Panc1 (cell line): ENCODE measurements around the gene TEX261. TPM values are rescaled to one million over a fixed set of nuclear protein-coding genes. Genes with fewer than 3 reads are reported as not detected.

Experiments used
- ATAC-seq: fragments of 200-7000 bp; cut with Tn5 transposase; 2 replicates; pipeline ENCODE4 v1.9.1; 2020; ENCODE audit warnings: mild to moderate bottlenecking, moderate library complexity
- BruUV-seq: library from RNA; stranded (reverse); fragments of 400-500 nt; replicated peaks from 2 replicates; lab custom pipeline; 2021; lab: Mats Ljungman, UMichigan
- CTCF ChIA-PET: fragments of 300-600 bp; sonication (Branson Sonifier 250); formaldehyde crosslinking; loops from one replicate; lab custom pipeline; 2022; ENCODE audit warnings: antibody characterized with exemption; lab: Charles Lee
- POLR2A ChIA-PET: fragments of 300-600 bp; sonication (Branson Sonifier 250); formaldehyde crosslinking; loops from one replicate; lab custom pipeline; 2022; ENCODE audit warnings: antibody characterized with exemption; lab: Charles Lee
- DNase-seq: peaks from one replicate; pipeline ENCODE4 v3.0.0-alpha.2; 2010; ENCODE audit warnings: low read depth, low spot score
- H3K27ac ChIP-seq: 2 replicates; pipeline ENCODE4 v1.5.1; 2011; ENCODE audit warnings: mild to moderate bottlenecking, low read length, inconsistent platforms
- H3K27me3 ChIP-seq: fragments of 200-500 bp; sonication (Bioruptor generic); 2 replicates; pipeline ENCODE4 v1.6.0; 2014; ENCODE audit warnings: low read length, inconsistent platforms; ENCODE audit not compliant: control insufficient read depth, insufficient read depth
- H3K36me3 ChIP-seq: fragments of 200-500 bp; sonication (Bioruptor generic); 2 replicates; pipeline ENCODE4 v1.5.1; 2014; ENCODE audit warnings: inconsistent platforms, mild to moderate bottlenecking, low read length, moderate library complexity; ENCODE audit not compliant: control insufficient read depth, insufficient read depth
- H3K4me1 ChIP-seq: 2 replicates; pipeline ENCODE4 v1.5.1; 2011; ENCODE audit warnings: inconsistent platforms, mild to moderate bottlenecking, low read length, moderate library complexity; ENCODE audit not compliant: control insufficient read depth, insufficient read depth
- H3K4me3 ChIP-seq, 2 experiments: 2 replicates each; pipeline ENCODE4 v1.5.1; 2011 to 2012; ENCODE audit warnings: low read depth in 2 of 2, low read length in 2 of 2, mild to moderate bottlenecking in 2 of 2, inconsistent platforms in 1 of 2, moderate library complexity in 1 of 2
- H3K9me3 ChIP-seq: fragments of 200-500 bp; sonication (Bioruptor generic); 2 replicates; pipeline ENCODE4 v1.5.1; 2014; ENCODE audit warnings: low read depth, mild to moderate bottlenecking, inconsistent platforms, low read length, moderate library complexity; ENCODE audit not compliant: control insufficient read depth, insufficient read depth
- POLR2AphosphoS5 ChIP-seq: IDR thresholded peaks from 2 replicates; pipeline ENCODE4 v1.6.1; 2012; ENCODE audit warnings: mild to moderate bottlenecking, low read depth, low read length, moderate library complexity
- SIN3A ChIP-seq: IDR thresholded peaks from 2 replicates; pipeline ENCODE4 v1.6.1; 2012; ENCODE audit warnings: low read depth, mild to moderate bottlenecking, low read length, moderate library complexity, borderline replicate concordance; ENCODE audit not compliant: insufficient read depth
- TCF7L2 ChIP-seq: IDR thresholded peaks from 2 replicates; pipeline ENCODE4 v1.6.1; 2011; ENCODE audit warnings: mild to moderate bottlenecking, low read depth, low read length, inconsistent platforms
- in situ Hi-C: cut with HindIII; loops from 2 replicates; pipeline ENCODE4 v1.10.0; 2016; ENCODE audit warnings: low sequenced_read_pairs, low pct_unique_long_range_greater_than_20kb
- intact Hi-C: fragments of 100-400 bp; cut with micrococcal nuclease; formaldehyde crosslinking; loops from one replicate; pipeline ENCODE4 v1.10.0; 2022; ENCODE audit not compliant: unreplicated experiment
- total RNA-seq: library from RNA; stranded (reverse); gene quantifications from one replicate; pipeline ENCODE4 v1.2.1, GENCODE V29; 2021; ENCODE audit not compliant: unreplicated experiment
- TF ChIP-seq, protein P1 (sequence below): fragments of 450-650 bp; IDR thresholded peaks from 2 replicates; pipeline ENCODE4 v1.5.1; 2017; ENCODE audit warnings: mild to moderate bottlenecking
- TF ChIP-seq, protein P2 (sequence below), 2 experiments: IDR thresholded peaks; 2 replicates each; pipeline ENCODE4 v1.6.1; 2011 to 2012; ENCODE audit warnings: low read depth in 2 of 2, control low read depth in 1 of 2, low read length in 1 of 2, mild to moderate bottlenecking in 1 of 2, moderate library complexity in 1 of 2; ENCODE audit not compliant: insufficient read depth in 1 of 2

Gene TEX261
- total RNA-seq, 1 experiment from 2014 or later: 64.9 TPM

DNA sequence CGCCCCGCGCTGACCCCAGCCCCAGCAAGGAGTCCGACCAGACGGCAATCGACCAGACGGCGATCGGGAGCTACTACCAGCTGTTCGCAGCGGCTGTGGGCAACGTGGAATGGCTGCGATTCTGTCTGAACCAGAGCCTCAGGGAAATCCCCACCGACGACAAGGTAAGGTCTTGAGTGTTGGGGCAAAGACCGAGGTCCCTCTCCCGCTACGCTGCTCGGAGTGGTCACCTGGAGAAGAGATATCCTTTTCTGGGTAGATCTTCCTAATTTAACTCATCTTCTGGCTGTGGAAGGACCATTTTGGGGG is 15.5 kb downstream of the TEX261 start:
- ATAC-seq: no peak
- H3K27ac ChIP-seq: no peak overlapping the region
- POLR2A ChIA-PET: no interaction called here

DNA sequence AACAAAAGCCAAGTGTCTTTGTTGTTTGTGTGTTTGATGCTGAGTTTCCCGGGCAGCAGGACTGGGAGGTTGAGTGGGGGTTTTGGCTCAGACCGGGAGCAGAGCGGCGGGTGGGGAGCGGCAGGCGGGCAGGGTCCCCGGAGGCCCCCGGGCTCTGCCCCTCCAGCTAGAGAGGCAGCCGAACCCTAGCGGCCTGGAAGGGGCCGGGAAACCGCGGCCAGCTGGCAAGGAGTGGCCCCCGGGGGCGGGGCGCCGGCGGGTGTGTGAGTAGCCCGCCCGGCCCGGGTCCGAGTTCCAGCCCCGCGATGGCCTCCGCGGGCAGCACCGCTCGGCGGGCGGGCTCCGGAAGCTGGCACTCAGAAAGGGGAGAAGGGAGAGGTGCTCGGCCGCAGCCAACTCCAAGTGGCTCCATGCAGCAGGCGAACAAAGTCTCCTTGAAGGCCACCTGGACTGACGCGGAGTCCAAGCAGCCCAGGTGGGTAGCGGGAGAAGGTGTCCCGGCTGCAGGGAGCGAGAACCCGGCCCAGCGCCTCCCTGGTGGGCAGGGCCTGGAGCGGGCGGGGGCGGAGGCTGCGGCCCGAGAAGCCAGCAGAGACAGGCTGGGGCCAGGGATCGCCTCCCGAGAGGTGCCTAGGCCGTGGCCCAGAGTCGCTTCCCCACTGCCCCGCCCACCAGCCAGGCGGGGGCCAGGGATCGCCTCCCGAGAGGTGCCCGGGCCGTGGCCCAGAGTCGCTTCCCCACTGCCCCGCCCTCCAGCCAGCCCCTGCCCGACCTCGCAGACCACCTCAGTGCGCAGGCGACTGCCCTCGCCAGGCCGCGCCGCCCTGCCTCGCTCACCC is 16.1 kb downstream of the TEX261 start, which contains the start of gene ANKRD53:
TSS of gene ANKRD53 (plus strand) at position 290 of the 839 bp plus-strand sequence. CDS start at position 306, 16 bp downstream.
- ATAC-seq: peak; percentile 62
- intact Hi-C loops (no loop called here), in situ Hi-C loops (no loop called here)
- DNase-seq: no peak
- POLR2A ChIA-PET: no interaction called here
- Histone ChIP-seq H3K36me3 (no peaks in the 10 kb centered on the region), H3K4me1 (peaks cover 5% of the 10 kb centered on the region), H3K4me3 (peak within 1 kb of the TSS; percentile 26 to 47), H3K27me3 (peaks cover 5% of the 10 kb centered on the region; the same call in 1 of the 2 replicates), H3K27ac (no peak within 1 kb of the TSS), H3K9me3 (no peaks in the 10 kb centered on the region)
- no TSS peak for BruUV-seq
- TF ChIP-seq TCF7L2: no peak
- TF ChIP-seq, protein P1, sequence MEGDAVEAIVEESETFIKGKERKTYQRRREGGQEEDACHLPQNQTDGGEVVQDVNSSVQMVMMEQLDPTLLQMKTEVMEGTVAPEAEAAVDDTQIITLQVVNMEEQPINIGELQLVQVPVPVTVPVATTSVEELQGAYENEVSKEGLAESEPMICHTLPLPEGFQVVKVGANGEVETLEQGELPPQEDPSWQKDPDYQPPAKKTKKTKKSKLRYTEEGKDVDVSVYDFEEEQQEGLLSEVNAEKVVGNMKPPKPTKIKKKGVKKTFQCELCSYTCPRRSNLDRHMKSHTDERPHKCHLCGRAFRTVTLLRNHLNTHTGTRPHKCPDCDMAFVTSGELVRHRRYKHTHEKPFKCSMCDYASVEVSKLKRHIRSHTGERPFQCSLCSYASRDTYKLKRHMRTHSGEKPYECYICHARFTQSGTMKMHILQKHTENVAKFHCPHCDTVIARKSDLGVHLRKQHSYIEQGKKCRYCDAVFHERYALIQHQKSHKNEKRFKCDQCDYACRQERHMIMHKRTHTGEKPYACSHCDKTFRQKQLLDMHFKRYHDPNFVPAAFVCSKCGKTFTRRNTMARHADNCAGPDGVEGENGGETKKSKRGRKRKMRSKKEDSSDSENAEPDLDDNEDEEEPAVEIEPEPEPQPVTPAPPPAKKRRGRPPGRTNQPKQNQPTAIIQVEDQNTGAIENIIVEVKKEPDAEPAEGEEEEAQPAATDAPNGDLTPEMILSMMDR: no peak
- TF ChIP-seq SIN3A: no peak
- TF ChIP-seq POLR2AphosphoS5: no peak
- TF ChIP-seq, protein P2, sequence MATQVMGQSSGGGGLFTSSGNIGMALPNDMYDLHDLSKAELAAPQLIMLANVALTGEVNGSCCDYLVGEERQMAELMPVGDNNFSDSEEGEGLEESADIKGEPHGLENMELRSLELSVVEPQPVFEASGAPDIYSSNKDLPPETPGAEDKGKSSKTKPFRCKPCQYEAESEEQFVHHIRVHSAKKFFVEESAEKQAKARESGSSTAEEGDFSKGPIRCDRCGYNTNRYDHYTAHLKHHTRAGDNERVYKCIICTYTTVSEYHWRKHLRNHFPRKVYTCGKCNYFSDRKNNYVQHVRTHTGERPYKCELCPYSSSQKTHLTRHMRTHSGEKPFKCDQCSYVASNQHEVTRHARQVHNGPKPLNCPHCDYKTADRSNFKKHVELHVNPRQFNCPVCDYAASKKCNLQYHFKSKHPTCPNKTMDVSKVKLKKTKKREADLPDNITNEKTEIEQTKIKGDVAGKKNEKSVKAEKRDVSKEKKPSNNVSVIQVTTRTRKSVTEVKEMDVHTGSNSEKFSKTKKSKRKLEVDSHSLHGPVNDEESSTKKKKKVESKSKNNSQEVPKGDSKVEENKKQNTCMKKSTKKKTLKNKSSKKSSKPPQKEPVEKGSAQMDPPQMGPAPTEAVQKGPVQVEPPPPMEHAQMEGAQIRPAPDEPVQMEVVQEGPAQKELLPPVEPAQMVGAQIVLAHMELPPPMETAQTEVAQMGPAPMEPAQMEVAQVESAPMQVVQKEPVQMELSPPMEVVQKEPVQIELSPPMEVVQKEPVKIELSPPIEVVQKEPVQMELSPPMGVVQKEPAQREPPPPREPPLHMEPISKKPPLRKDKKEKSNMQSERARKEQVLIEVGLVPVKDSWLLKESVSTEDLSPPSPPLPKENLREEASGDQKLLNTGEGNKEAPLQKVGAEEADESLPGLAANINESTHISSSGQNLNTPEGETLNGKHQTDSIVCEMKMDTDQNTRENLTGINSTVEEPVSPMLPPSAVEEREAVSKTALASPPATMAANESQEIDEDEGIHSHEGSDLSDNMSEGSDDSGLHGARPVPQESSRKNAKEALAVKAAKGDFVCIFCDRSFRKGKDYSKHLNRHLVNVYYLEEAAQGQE (IDR thresholded peaks at IDR 0.05; ENCODE audit: insufficient read depth in 1 of 2, low read depth in 2 of 2, low read length in 1 of 2): no peak
- CTCF ChIA-PET: interaction anchor here (0.7 to 1.2 kb wide), 2 partner anchors 30 to 84 kb away, joined by 3 to 4 read pairs; no protein-coding TSS in a partner anchor

More for the DNA sequence above, 15.5 kb downstream of the TEX261 start:
- CTCF ChIA-PET: interaction anchor here (0.6 kb wide), 1 partner anchor 580 kb away, joined by 4 read pairs; no protein-coding TSS in a partner anchor
- BruUV-seq: no TSS peak
- Histone ChIP-seq H3K4me1 (peaks cover 5% of the 10 kb centered on the region), H3K36me3 (no peaks in the 10 kb centered on the region), H3K9me3 (no peaks in the 10 kb centered on the region), H3K27me3 (no peaks in the 10 kb centered on the region; the same call in 1 of the 2 replicates), H3K4me3 (no peak overlapping the region)
- no peak for DNase-seq
- intact Hi-C loops: no loop called here
- TF ChIP-seq TCF7L2 (no peak), SIN3A (no peak), POLR2AphosphoS5 (no peak)
- TF ChIP-seq, protein P2 (IDR thresholded peaks at IDR 0.05; ENCODE audit: insufficient read depth in 1 of 2, low read depth in 2 of 2, low read length in 1 of 2): no peak
- TF ChIP-seq, protein P1: no peak
- in situ Hi-C loops: no loop called here
